Daoy (cell line): ENCODE data around the gene HINFP. TPM values are rescaled to one million over a fixed set of nuclear protein-coding genes. Genes with fewer than 3 reads are reported as not detected.

ENCODE experiments used
- total RNA-seq: library from RNA; depleted of rRNA; stranded (reverse); fragments of >200 nt; shearing (Covaris generic); gene quantifications from 2 replicates; pipeline ENCODE4 v1.2.3, GENCODE V29; 2014; rRNA removed

Gene HINFP
- total RNA-seq, 1 experiment from 2014 or later: 14.4 TPM

Other genes starting within 250 kb of the HINFP start
- gene CXCR5, start 237.7 kb upstream of the HINFP start, total RNA-seq: not detected in 2 replicates
- 3.9 and 5.4 TPM in 2 replicates for gene BCL9L, start 195.7 kb upstream of the HINFP start, total RNA-seq
- not detected in 2 replicates for gene UPK2, start 165.3 kb upstream of the HINFP start, total RNA-seq
- gene FOXR1, start 149.8 kb upstream of the HINFP start, total RNA-seq: not detected in 2 replicates
- gene CENATAC, start 123.4 kb upstream of the HINFP start, total RNA-seq: 27.3 and 40.2 TPM in 2 replicates
- gene RPS25, start 103.2 kb upstream of the HINFP start, total RNA-seq: 1,318 and 1,710 TPM in 2 replicates
- 102 and 110 TPM in 2 replicates for gene TRAPPC4, start 102.8 kb upstream of the HINFP start, total RNA-seq
- gene SLC37A4, start 90.7 kb upstream of the HINFP start, total RNA-seq: 12.7 and 18.9 TPM in 2 replicates
- gene HYOU1, start 64.4 kb upstream of the HINFP start, total RNA-seq: 172 and 186 TPM in 2 replicates
- gene VPS11, start 53.8 kb upstream of the HINFP start, total RNA-seq: 10.3 and 13.2 TPM in 2 replicates
- gene HMBS, start 36.7 kb upstream of the HINFP start, total RNA-seq: 2.0 and 6.0 TPM in 2 replicates
- gene DPAGT1, start 19.7 kb upstream of the HINFP start, total RNA-seq: 32.0 and 38.3 TPM in 2 replicates
- 1.7 and 10.6 TPM in 2 replicates for gene C2CD2L, start 14.2 kb upstream of the HINFP start, total RNA-seq
- not detected in 2 replicates for gene ABCG4, start 27.5 kb downstream of the HINFP start, total RNA-seq
- gene NLRX1, start 47.1 kb downstream of the HINFP start, total RNA-seq: 4.3 and 9.7 TPM in 2 replicates
- not detected in 2 replicates for gene NHERF4, start 63.9 kb downstream of the HINFP start, total RNA-seq
- gene CBL, start 84.8 kb downstream of the HINFP start, total RNA-seq: 7.3 and 11.1 TPM in 2 replicates
- gene MCAM, start 195.6 kb downstream of the HINFP start, total RNA-seq: 180 and 215 TPM in 2 replicates
- 2.6 and 2.9 TPM in 2 replicates for gene RNF26, start 212.9 kb downstream of the HINFP start, total RNA-seq
- gene C1QTNF5, start 219.3 kb downstream of the HINFP start, total RNA-seq: 0.51 and 1.9 TPM in 2 replicates
- gene MFRP, start 225.1 kb downstream of the HINFP start, total RNA-seq: not detected in 2 replicates